GM23338 (cell line): ENCODE data around the gene CD163. TPM values are rescaled to one million over a fixed set of nuclear protein-coding genes. Genes with fewer than 3 reads are reported as not detected.

ENCODE experiments used
- ATAC-seq: fragments of 200-7000 bp; cut with Tn5 transposase; 3 replicates; pipeline ENCODE4 v1.9.1; 2020
- DNase-seq: peaks from one replicate; pipeline ENCODE4 v3.0.0-alpha.2; 2015; ENCODE audit warnings: low spot score
- H2AFZ ChIP-seq: fragments of 200-600 bp; sonication (generic); 2 replicates; pipeline ENCODE4 v1.8.0; 2016; ENCODE audit warnings: antibody characterized with exemption, mild to moderate bottlenecking, moderate library complexity
- H3F3A ChIP-seq: fragments of 200-600 bp; sonication (generic); replicated peaks from 2 replicates; pipeline ENCODE4 v1.8.0; 2017; ENCODE audit warnings: antibody characterized with exemption, mixed run types, low read depth
- H3K27ac ChIP-seq: fragments of 200-600 bp; sonication (generic); 2 replicates; pipeline ENCODE4 v1.6.1; 2016; ENCODE audit warnings: low read depth
- H3K27me3 ChIP-seq: fragments of 200-600 bp; sonication (generic); 2 replicates; pipeline ENCODE4 v1.8.0; 2016; ENCODE audit warnings: mild to moderate bottlenecking, mixed run types, moderate library complexity; ENCODE audit not compliant: insufficient read depth
- H3K36me3 ChIP-seq: fragments of 200-600 bp; sonication (generic); 2 replicates; pipeline ENCODE4 v1.8.0; 2016; ENCODE audit warnings: mild to moderate bottlenecking; ENCODE audit not compliant: insufficient read depth
- H3K4me1 ChIP-seq: fragments of 200-600 bp; sonication (generic); 2 replicates; pipeline ENCODE4 v1.8.0; 2016; ENCODE audit warnings: mild to moderate bottlenecking, moderate library complexity; ENCODE audit not compliant: insufficient read depth
- H3K4me2 ChIP-seq: fragments of 200-600 bp; sonication (generic); 2 replicates; pipeline ENCODE4 v1.7.1; 2017; ENCODE audit warnings: mixed run types
- H3K4me3 ChIP-seq: fragments of 200-600 bp; sonication (generic); 2 replicates; pipeline ENCODE4 v1.6.1; 2016; ENCODE audit warnings: mixed run types
- H3K79me2 ChIP-seq: fragments of 200-600 bp; sonication (generic); replicated peaks from 2 replicates; pipeline ENCODE4 v1.8.0; 2017; ENCODE audit warnings: mild to moderate bottlenecking; ENCODE audit not compliant: insufficient read depth
- H3K9me2 ChIP-seq: fragments of 200-600 bp; sonication (generic); 2 replicates; pipeline ENCODE4 v1.8.0; 2017; ENCODE audit not compliant: insufficient read depth
- H4K20me1 ChIP-seq: fragments of 200-600 bp; sonication (generic); replicated peaks from 2 replicates; pipeline ENCODE4 v1.8.0; 2017; ENCODE audit warnings: mild to moderate bottlenecking; ENCODE audit not compliant: insufficient read depth
- H3K27ac Mint-ChIP-seq: 2 replicates; pipeline ENCODE4 v1.8.0; 2020; ENCODE audit warnings: inconsistent platforms, mild to moderate bottlenecking, moderate library complexity, mixed read lengths
- H3K27me3 Mint-ChIP-seq: 3 replicates; pipeline ENCODE4 v1.8.0; 2022; ENCODE audit warnings: low read depth, mild to moderate bottlenecking, moderate library complexity, mixed read lengths, inconsistent platforms; ENCODE audit not compliant: insufficient read depth, poor library complexity
- H3K36me3 Mint-ChIP-seq: 3 replicates; pipeline ENCODE4 v1.8.0; 2021; ENCODE audit warnings: low read depth, mild to moderate bottlenecking, inconsistent platforms, moderate library complexity, mixed read lengths
- H3K4me1 Mint-ChIP-seq: 3 replicates; pipeline ENCODE4 v1.8.0; 2020; ENCODE audit warnings: mild to moderate bottlenecking, inconsistent platforms, mixed read lengths
- H3K4me3 Mint-ChIP-seq: 3 replicates; pipeline ENCODE4 v1.8.0; 2021; ENCODE audit warnings: moderate library complexity, mild to moderate bottlenecking, inconsistent platforms, mixed read lengths
- H3K9me3 Mint-ChIP-seq: 3 replicates; pipeline ENCODE4 v1.8.0; 2020; ENCODE audit warnings: moderate library complexity, mild to moderate bottlenecking, inconsistent platforms, mixed read lengths
- CREB1 ChIP-seq: fragments of 250-450 bp; sonication (Bioruptor Pico); IDR thresholded peaks from 2 replicates; pipeline ENCODE4 v1.5.0; 2020; ENCODE audit warnings: low read depth, mild to moderate bottlenecking, moderate library complexity
- CTCF ChIP-seq, 2 experiments: fragments of 200-600 bp in 1 of 2; sonication (generic) in 1 of 2; conservative IDR thresholded peaks; 2 replicates each; pipeline versions ENCODE4 v1.5.1 to v1.6.1; 2016 to 2017; ENCODE audit warnings: antibody characterized with exemption in 2 of 2, low read depth in 2 of 2, mild to moderate bottlenecking in 2 of 2, moderate library complexity in 1 of 2
- ETS1 ChIP-seq: IDR thresholded peaks from 2 replicates; pipeline ENCODE4 v1.6.1; 2016; ENCODE audit warnings: antibody characterized with exemption
- EZH2 ChIP-seq: fragments of 200-600 bp; sonication (generic); IDR thresholded peaks from one replicate; pipeline ENCODE4 v1.8.0; 2017; ENCODE audit warnings: antibody characterized with exemption, mild to moderate bottlenecking, low read depth; ENCODE audit not compliant: unreplicated experiment
- EZH2phosphoT487 ChIP-seq: fragments of 200-600 bp; sonication (generic); IDR thresholded peaks from one replicate; pipeline ENCODE4 v1.8.1; 2018; ENCODE audit warnings: antibody characterized with exemption; ENCODE audit not compliant: unreplicated experiment
- JUNB ChIP-seq: IDR thresholded peaks from one replicate; pipeline ENCODE4 v1.6.1; 2016; ENCODE audit warnings: antibody characterized with exemption; ENCODE audit not compliant: unreplicated experiment
- NANOG ChIP-seq: IDR thresholded peaks from 2 replicates; pipeline ENCODE4 v1.6.1; 2016; ENCODE audit warnings: antibody characterized with exemption, borderline replicate concordance
- POLR2AphosphoS5 ChIP-seq: IDR thresholded peaks from 2 replicates; pipeline ENCODE4 v1.6.1; 2016; ENCODE audit warnings: antibody characterized with exemption, low read depth
- REST ChIP-seq: IDR thresholded peaks from one replicate; pipeline ENCODE4 v1.6.1; 2018; ENCODE audit warnings: antibody characterized with exemption; ENCODE audit not compliant: unreplicated experiment
- STAT1 ChIP-seq: IDR thresholded peaks from one replicate; pipeline ENCODE4 v1.6.1; 2016; ENCODE audit warnings: antibody characterized with exemption; ENCODE audit not compliant: unreplicated experiment
- ZNF114 ChIP-seq: fragments of 250-450 bp; sonication (Bioruptor Pico); IDR thresholded peaks from 2 replicates; pipeline ENCODE4 v1.5.0; 2020; ENCODE audit warnings: mild to moderate bottlenecking, moderate library complexity
- ZNF331 ChIP-seq: fragments of 250-450 bp; sonication (Bioruptor Pico); IDR thresholded peaks from 2 replicates; pipeline ENCODE4 v1.5.0; 2020; ENCODE audit warnings: low read depth, mild to moderate bottlenecking, moderate library complexity
- ZNF462 ChIP-seq: fragments of 250-450 bp; sonication (Bioruptor Pico); IDR thresholded peaks from 2 replicates; pipeline ENCODE4 v1.5.0; 2020; ENCODE audit warnings: mild to moderate bottlenecking, moderate library complexity
- polyA plus RNA-seq: library from polyadenylated mRNA; unstranded; fragments of >200 nt; fragmentation: Nextera tagmentation; extraction: Ambion mirVana; gene quantifications from 2 replicates; pipeline ENCODE4 v1.2.1, GENCODE V29; 2016
- total RNA-seq: library from RNA; depleted of rRNA; stranded (reverse); fragments of >200 nt; shearing (Covaris generic); gene quantifications from 2 replicates; pipeline ENCODE4 v1.2.3, GENCODE V29; 2014

Gene CD163
- total and polyA plus RNA-seq, 2 experiments from 2014 or later = not detected

GRCh38 chr12:7542813-7543212, 39.2 kb upstream of the CD163 start:
- Histone ChIP-seq H3F3A (no peaks in the 10 kb centered on the region), H4K20me1 (no peaks in the 10 kb centered on the region), H3K4me3 (no peak overlapping the region), H3K27me3 (no peaks in the 10 kb centered on the region), H3K9me2 (no peaks in the 10 kb centered on the region), H3K4me2 (no peak overlapping the region), H3K79me2 (no peaks in the 10 kb centered on the region), H2AFZ (no peak overlapping the region), H3K36me3 (no peaks in the 10 kb centered on the region), H3K4me1 (no peaks in the 10 kb centered on the region), H3K27ac (no peak overlapping the region)
- no peak for DNase-seq
- Mint-ChIP-seq H3K9me3 (no peaks in the 10 kb centered on the region; the same call in 2 of the 3 replicates), H3K36me3 (no peaks in the 10 kb centered on the region), H3K27ac (no peak overlapping the region), H3K4me1 (peaks cover 3% of the 10 kb centered on the region; the same call in 2 of the 3 replicates), H3K4me3 (no peak overlapping the region), H3K27me3 (no peaks in the 10 kb centered on the region)
- no peak for ATAC-seq
- TF ChIP-seq ZNF331 (CRISPR knock-in tag) (no peak), EZH2phosphoT487 (no peak), POLR2AphosphoS5 (no peak), ZNF114 (CRISPR knock-in tag) (no peak), JUNB (no peak), ETS1 (no peak), STAT1 (no peak), REST (no peak), NANOG (no peak), EZH2 (no peak), CREB1 (CRISPR knock-in tag) (no peak), CTCF (conservative IDR thresholded peaks at IDR 0.05; ENCODE audit: low read depth in 2 of 2) (no peak), ZNF462 (CRISPR knock-in tag) (no peak)
